ENCODE data around the gene AP2A1.

AP2A1 gene

GRCh38 chr19:49830766-49831165 lies 64.0 kb downstream of the AP2A1 start:
- WGBS (ENCODE audit: insufficient coverage), result 83% methylated on average over 7 of the region's 12 CpGs
- no peak overlapping the region for H3K4me3 ChIP-seq (ENCODE audit: control insufficient read depth in 1 of 7, extremely low read depth in 1 of 7, insufficient read depth in 4 of 7, low read depth in 2 of 7, low read length in 6 of 7)
- peak in 1 of 3 donors; percentile 35 for DNase-seq
- no peaks in the 10 kb centered on the region for H3K9me3 ChIP-seq (ENCODE audit: control extremely low read depth in 1 of 5, control insufficient read depth in 4 of 5, insufficient read depth in 2 of 5, low read depth in 1 of 5, low read length in 4 of 5)
- POLR2A ChIA-PET, result interaction anchor here (1.4 kb wide), 1 partner anchor 12 kb away, joined by 3 read pairs; the partner anchor contains the start of gene MED25
- H3K27ac ChIP-seq (ENCODE audit: insufficient read depth in 1 of 2, low read depth in 1 of 2, low read length in 2 of 2, poor library complexity in 1 of 2, severe bottlenecking in 2 of 2), result no peak overlapping the region
- H3K27me3 ChIP-seq (replicated peaks in 2 of 5; ENCODE audit: control insufficient read depth in 4 of 5, insufficient read depth in 5 of 5, low read length in 4 of 5), result no peaks in the 10 kb centered on the region
- CTCF ChIA-PET, result no interaction called here
- H3K36me3 ChIP-seq (ENCODE audit: control insufficient read depth in 4 of 4, insufficient read depth in 4 of 4, low read length in 3 of 4), result peaks cover 15 to 92% (median 61%) of the 10 kb centered on the region in 4 experiments
- H3K4me1 ChIP-seq (ENCODE audit: control extremely low read depth in 1 of 4, control insufficient read depth in 4 of 4, insufficient read depth in 4 of 4, low read length in 3 of 4), result peaks cover 4 to 31% (median 16%) of the 10 kb centered on the region in 4 experiments

GRCh38 chr19:49831592-49831991 lies 64.8 kb downstream of the AP2A1 start:
- Histone ChIP-seq H3K27ac (ENCODE audit: insufficient read depth in 1 of 2, low read depth in 1 of 2, low read length in 2 of 2, poor library complexity in 1 of 2, severe bottlenecking in 2 of 2) (no peak overlapping the region), H3K9me3 (ENCODE audit: control extremely low read depth in 1 of 5, control insufficient read depth in 4 of 5, insufficient read depth in 2 of 5, low read depth in 1 of 5, low read length in 4 of 5) (no peaks in the 10 kb centered on the region), H3K4me3 (ENCODE audit: control insufficient read depth in 1 of 7, extremely low read depth in 1 of 7, insufficient read depth in 4 of 7, low read depth in 2 of 7, low read length in 6 of 7) (no peak overlapping the region), H3K4me1 (ENCODE audit: control extremely low read depth in 1 of 4, control insufficient read depth in 4 of 4, insufficient read depth in 4 of 4, low read length in 3 of 4) (peaks cover 4 to 31% (median 16%) of the 10 kb centered on the region in 4 experiments), H3K36me3 (ENCODE audit: control insufficient read depth in 4 of 4, insufficient read depth in 4 of 4, low read length in 3 of 4) (peaks cover 17 to 95% (median 63%) of the 10 kb centered on the region in 4 experiments), H3K27me3 (replicated peaks in 2 of 5; ENCODE audit: control insufficient read depth in 4 of 5, insufficient read depth in 5 of 5, low read length in 4 of 5) (no peaks in the 10 kb centered on the region)
- ChIA-PET POLR2A (interaction anchor here (1.4 kb wide), 1 partner anchor 13 kb away, joined by 3 read pairs; the partner anchor contains the start of gene MED25), CTCF (no interaction called here)
- DNase-seq, result no peak
- WGBS (ENCODE audit: insufficient coverage), result 94% methylated on average over 7 of the region's 8 CpGs

DNA sequence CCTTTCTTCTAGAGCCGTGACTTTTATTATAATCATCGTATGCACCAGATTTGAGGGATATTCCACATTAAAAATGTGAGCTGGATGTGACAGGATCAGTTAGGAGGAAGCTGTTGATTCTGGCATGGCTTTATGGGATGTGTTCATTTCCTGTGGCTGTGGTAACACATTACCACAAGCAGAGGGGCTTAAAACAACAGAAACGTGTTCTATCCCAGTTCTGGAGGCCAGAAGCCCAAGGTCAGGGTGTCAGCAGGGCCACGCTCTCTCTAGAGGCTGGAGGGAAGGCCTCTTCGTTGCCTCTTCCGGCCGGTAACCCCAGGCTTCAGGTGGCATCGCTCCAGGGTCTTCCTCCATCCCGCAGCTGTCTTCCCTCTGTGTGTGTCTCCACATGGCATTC lies 65.8 kb downstream of the AP2A1 start:
- no peak for DNase-seq
- ChIA-PET CTCF (interaction anchor here (1.0 to 2.0 kb wide), 2 partner anchors 15 to 30 kb away, joined by 4 to 5 read pairs; no protein-coding TSS in a partner anchor), POLR2A (no interaction called here)
- Histone ChIP-seq H3K27me3 (replicated peaks in 2 of 5; ENCODE audit: control insufficient read depth in 4 of 5, insufficient read depth in 5 of 5, low read length in 4 of 5) (no peaks in the 10 kb centered on the region), H3K27ac (ENCODE audit: insufficient read depth in 1 of 2, low read depth in 1 of 2, low read length in 2 of 2, poor library complexity in 1 of 2, severe bottlenecking in 2 of 2) (no peak overlapping the region), H3K4me1 (ENCODE audit: control extremely low read depth in 1 of 4, control insufficient read depth in 4 of 4, insufficient read depth in 4 of 4, low read length in 3 of 4) (peaks cover 4 to 31% (median 16%) of the 10 kb centered on the region in 4 experiments), H3K36me3 (ENCODE audit: control insufficient read depth in 4 of 4, insufficient read depth in 4 of 4, low read length in 3 of 4) (peaks cover 19 to 94% (median 63%) of the 10 kb centered on the region in 4 experiments), H3K4me3 (ENCODE audit: control insufficient read depth in 1 of 7, extremely low read depth in 1 of 7, insufficient read depth in 4 of 7, low read depth in 2 of 7, low read length in 6 of 7) (no peak overlapping the region), H3K9me3 (ENCODE audit: control extremely low read depth in 1 of 5, control insufficient read depth in 4 of 5, insufficient read depth in 2 of 5, low read depth in 1 of 5, low read length in 4 of 5) (no peaks in the 10 kb centered on the region)
- WGBS (ENCODE audit: insufficient coverage), result 73% methylated on average over 8 of the region's 9 CpGs

GRCh38 chr19:49833599-49833998 lies 66.8 kb downstream of the AP2A1 start:
- no peaks in the 10 kb centered on the region for H3K9me3 ChIP-seq (ENCODE audit: control extremely low read depth in 1 of 5, control insufficient read depth in 4 of 5, insufficient read depth in 2 of 5, low read depth in 1 of 5, low read length in 4 of 5)
- no peak for DNase-seq
- ChIA-PET POLR2A (no interaction called here), CTCF (interaction anchor here (2.0 kb wide), 1 partner anchor 14 kb away, joined by 5 read pairs; no protein-coding TSS in a partner anchor)
- 95% methylated on average over 7 of the region's 7 CpGs for WGBS (ENCODE audit: insufficient coverage)
- peaks cover 21 to 97% (median 66%) of the 10 kb centered on the region in 4 experiments for H3K36me3 ChIP-seq (ENCODE audit: control insufficient read depth in 4 of 4, insufficient read depth in 4 of 4, low read length in 3 of 4)
- no peaks in the 10 kb centered on the region for H3K27me3 ChIP-seq (replicated peaks in 2 of 5; ENCODE audit: control insufficient read depth in 4 of 5, insufficient read depth in 5 of 5, low read length in 4 of 5)
- peaks cover 4 to 31% (median 16%) of the 10 kb centered on the region in 4 experiments for H3K4me1 ChIP-seq (ENCODE audit: control extremely low read depth in 1 of 4, control insufficient read depth in 4 of 4, insufficient read depth in 4 of 4, low read length in 3 of 4)
- no peak overlapping the region for H3K27ac ChIP-seq (ENCODE audit: insufficient read depth in 1 of 2, low read depth in 1 of 2, low read length in 2 of 2, poor library complexity in 1 of 2, severe bottlenecking in 2 of 2)
- no peak overlapping the region for H3K4me3 ChIP-seq (ENCODE audit: control insufficient read depth in 1 of 7, extremely low read depth in 1 of 7, insufficient read depth in 4 of 7, low read depth in 2 of 7, low read length in 6 of 7)

DNA sequence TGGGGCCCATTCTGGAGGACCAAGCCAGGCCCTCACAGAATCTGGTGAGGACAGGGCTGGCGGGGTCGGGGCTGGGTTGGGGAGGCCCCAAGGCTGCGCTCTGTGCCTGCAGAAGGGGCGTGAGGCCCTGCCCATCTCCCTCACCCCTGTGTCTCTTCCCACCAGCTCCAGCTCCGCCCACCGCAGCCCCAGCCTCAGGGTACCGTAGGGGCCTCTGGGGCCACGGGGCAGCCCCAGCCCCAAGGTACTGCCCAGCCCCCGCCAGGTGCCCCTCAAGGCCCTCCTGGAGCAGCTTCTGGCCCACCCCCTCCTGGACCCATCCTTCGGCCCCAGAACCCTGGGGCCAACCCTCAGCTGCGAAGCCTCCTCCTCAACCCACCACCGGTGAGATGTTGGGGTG lies 68.8 kb downstream of the AP2A1 start:
- peaks cover 4 to 26% (median 16%) of the 10 kb centered on the region in 4 experiments for H3K4me1 ChIP-seq (ENCODE audit: control extremely low read depth in 1 of 4, control insufficient read depth in 4 of 4, insufficient read depth in 4 of 4, low read length in 3 of 4)
- H3K36me3 ChIP-seq (ENCODE audit: control insufficient read depth in 4 of 4, insufficient read depth in 4 of 4, low read length in 3 of 4), result peaks cover 27 to 93% (median 70%) of the 10 kb centered on the region in 4 experiments
- 100% methylated on average over 7 of the region's 12 CpGs for WGBS (ENCODE audit: insufficient coverage)
- H3K9me3 ChIP-seq (ENCODE audit: control extremely low read depth in 1 of 5, control insufficient read depth in 4 of 5, insufficient read depth in 2 of 5, low read depth in 1 of 5, low read length in 4 of 5), result no peaks in the 10 kb centered on the region
- ChIA-PET CTCF (no interaction called here), POLR2A (no interaction called here)
- no peak overlapping the region for H3K4me3 ChIP-seq (ENCODE audit: control insufficient read depth in 1 of 7, extremely low read depth in 1 of 7, insufficient read depth in 4 of 7, low read depth in 2 of 7, low read length in 6 of 7)
- H3K27me3 ChIP-seq (replicated peaks in 2 of 5; ENCODE audit: control insufficient read depth in 4 of 5, insufficient read depth in 5 of 5, low read length in 4 of 5), result no peaks in the 10 kb centered on the region
- no peak for DNase-seq
- H3K27ac ChIP-seq (ENCODE audit: insufficient read depth in 1 of 2, low read depth in 1 of 2, low read length in 2 of 2, poor library complexity in 1 of 2, severe bottlenecking in 2 of 2), result no peak overlapping the region

GRCh38 chr19:49836176-49837008 lies 69.6 kb downstream of the AP2A1 start:
- CTCF ChIA-PET, result interaction anchor here (0.6 kb wide), 1 partner anchor 12 kb away, joined by 3 read pairs; no protein-coding TSS in a partner anchor

DNA sequence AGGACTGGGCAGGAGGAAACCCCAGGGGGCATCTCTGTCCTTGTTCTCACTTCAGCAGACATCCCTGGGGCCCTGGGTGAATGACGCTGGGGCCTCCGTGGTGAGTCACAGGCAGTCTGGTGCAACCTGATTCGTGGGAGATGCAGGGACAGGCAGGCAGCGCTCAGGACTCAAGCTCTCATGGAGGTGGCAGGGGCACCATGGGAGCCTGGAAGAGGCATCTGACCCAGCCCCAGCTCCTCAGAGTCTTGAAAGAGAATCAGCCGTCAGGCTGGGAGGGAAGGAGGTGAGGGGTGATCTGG lies 70.2 kb downstream of the AP2A1 start:
- no peaks in the 10 kb centered on the region for H3K9me3 ChIP-seq (ENCODE audit: control extremely low read depth in 1 of 5, control insufficient read depth in 4 of 5, insufficient read depth in 2 of 5, low read depth in 1 of 5, low read length in 4 of 5)
- peaks cover 4 to 12% (median 9%) of the 10 kb centered on the region in 4 experiments for H3K4me1 ChIP-seq (ENCODE audit: control extremely low read depth in 1 of 4, control insufficient read depth in 4 of 4, insufficient read depth in 4 of 4, low read length in 3 of 4)
- no peak overlapping the region for H3K27ac ChIP-seq (ENCODE audit: insufficient read depth in 1 of 2, low read depth in 1 of 2, low read length in 2 of 2, poor library complexity in 1 of 2, severe bottlenecking in 2 of 2)
- no peak overlapping the region for H3K4me3 ChIP-seq (ENCODE audit: control insufficient read depth in 1 of 7, extremely low read depth in 1 of 7, insufficient read depth in 4 of 7, low read depth in 2 of 7, low read length in 6 of 7)
- ChIA-PET CTCF (interaction anchor here (0.9 kb wide), 1 partner anchor 29 kb away, joined by 3 read pairs; no protein-coding TSS in a partner anchor), POLR2A (no interaction called here)
- 97% methylated on average over 5 of the region's 5 CpGs for WGBS (ENCODE audit: insufficient coverage)
- DNase-seq, result no peak
- H3K36me3 ChIP-seq (ENCODE audit: control insufficient read depth in 4 of 4, insufficient read depth in 4 of 4, low read length in 3 of 4), result peaks cover 27 to 85% (median 68%) of the 10 kb centered on the region in 4 experiments
- no peaks in the 10 kb centered on the region for H3K27me3 ChIP-seq (replicated peaks in 2 of 5; ENCODE audit: control insufficient read depth in 4 of 5, insufficient read depth in 5 of 5, low read length in 4 of 5)

More at GRCh38 chr19:49836176-49837008, 69.6 kb downstream of the AP2A1 start:
- Histone ChIP-seq H3K27me3 (replicated peaks in 2 of 5; ENCODE audit: control insufficient read depth in 4 of 5, insufficient read depth in 5 of 5, low read length in 4 of 5) (no peaks in the 10 kb centered on the region), H3K4me1 (ENCODE audit: control extremely low read depth in 1 of 4, control insufficient read depth in 4 of 4, insufficient read depth in 4 of 4, low read length in 3 of 4) (peaks cover 4 to 17% (median 13%) of the 10 kb centered on the region in 4 experiments), H3K4me3 (ENCODE audit: control insufficient read depth in 1 of 7, extremely low read depth in 1 of 7, insufficient read depth in 4 of 7, low read depth in 2 of 7, low read length in 6 of 7) (no peak overlapping the region), H3K36me3 (ENCODE audit: control insufficient read depth in 4 of 4, insufficient read depth in 4 of 4, low read length in 3 of 4) (peaks cover 27 to 91% (median 72%) of the 10 kb centered on the region in 4 experiments), H3K27ac (ENCODE audit: insufficient read depth in 1 of 2, low read depth in 1 of 2, low read length in 2 of 2, poor library complexity in 1 of 2, severe bottlenecking in 2 of 2) (no peak overlapping the region), H3K9me3 (ENCODE audit: control extremely low read depth in 1 of 5, control insufficient read depth in 4 of 5, insufficient read depth in 2 of 5, low read depth in 1 of 5, low read length in 4 of 5) (no peaks in the 10 kb centered on the region)
- DNase-seq, result no peak
- 96% methylated on average over 13 of the region's 20 CpGs for WGBS (ENCODE audit: insufficient coverage)
- POLR2A ChIA-PET, result no interaction called here
